Sigmoid colon (tissue), 4 donors: ENCODE data around the gene FUT7.

Source experiments
- CTCF ChIP-seq, 4 experiments: fragments of 450-650 bp in 3 of 4; fragments of 200-600 bp in 1 of 4; IDR thresholded peaks; one replicate each; pipeline ENCODE4 v1.5.1; 2016 to 2019; ENCODE audit warnings: antibody characterized with exemption in 4 of 4, mild to moderate bottlenecking in 3 of 4, moderate library complexity in 2 of 4
- EP300 ChIP-seq, 4 donors: sonication (generic); formaldehyde crosslinking; IDR thresholded peaks; one replicate each; pipeline ENCODE4 v1.6.1; 2017; ENCODE audit warnings: antibody characterized with exemption in 4 of 4
- POLR2AphosphoS5 ChIP-seq, 4 donors: sonication (generic); formaldehyde crosslinking; IDR thresholded peaks; one replicate each; pipeline ENCODE4 v1.6.1; 2017; ENCODE audit warnings: antibody characterized with exemption in 4 of 4

- no peak for TF ChIP-seq EP300 (IDR thresholded peaks at IDR 0.05)
- TF ChIP-seq CTCF (IDR thresholded peaks at IDR 0.05), result no peak
- no peak for TF ChIP-seq POLR2AphosphoS5 (IDR thresholded peaks at IDR 0.05)
Measured at GRCh38 chr9:137079401-137079787, 47.5 kb upstream of the FUT7 start.
